Activated T-helper 2 cell treated with anti-CD3 and anti-CD28 coated beads, Interferon-gamma antibody, Interleukin-2, Interleukin-4, amounts not matched to agents 10 μg/mL and 5 μg/mL and 100 μg/mL, durations not matched to agents 14 hours and 24 hours and 36 hours (primary cell): ENCODE measurements around the gene RND2. TPM values are rescaled to one million over a fixed set of nuclear protein-coding genes. Genes with fewer than 3 reads are reported as not detected.

Experiments
- total RNA-seq: library from RNA; stranded (reverse); gene quantifications from 2 replicates; pipeline ENCODE4 v1.2.3, GENCODE V29; 2022

The RND2 gene
- total RNA-seq, 1 donor from 2014 or later: 0.05 TPM

Other genes with a start within 250 kb of the RND2 start
- gene WNK4, start 244.6 kb upstream of the RND2 start, total RNA-seq: 0.16 and 0.28 TPM in 2 replicates
- 51.2 and 51.7 TPM in 2 replicates for gene COA3, start 226.5 kb upstream of the RND2 start, total RNA-seq
- 0.09 TPM in 1 of 2 replicates, not detected in the other for gene CNTD1, start 226.4 kb upstream of the RND2 start, total RNA-seq
- gene BECN1, start 200.9 kb upstream of the RND2 start, total RNA-seq: 97.2 and 104 TPM in 2 replicates
- gene PSME3, start 191.8 kb upstream of the RND2 start, total RNA-seq: 172 TPM in 2 replicates
- 3.2 TPM in 2 replicates for gene AOC2, start 180.7 kb upstream of the RND2 start, total RNA-seq
- 1.6 and 2.4 TPM in 2 replicates for gene AOC3, start 174.0 kb upstream of the RND2 start, total RNA-seq
- not detected in 2 replicates for gene G6PC1, start 124.4 kb upstream of the RND2 start, total RNA-seq
- gene AARSD1, start 60.8 kb upstream of the RND2 start, total RNA-seq: 62.3 and 75.3 TPM in 2 replicates
- 1.9 and 2.1 TPM in 2 replicates for gene PTGES3L, start 45.2 kb upstream of the RND2 start, total RNA-seq
- 18.7 and 19.9 TPM in 2 replicates for gene RUNDC1, start 44.7 kb upstream of the RND2 start, total RNA-seq
- 1,137 and 1,172 TPM in 2 replicates for gene RPL27, start 26.8 kb upstream of the RND2 start, total RNA-seq
- 49.1 and 51.2 TPM in 2 replicates for gene IFI35, start 18.4 kb upstream of the RND2 start, total RNA-seq
- 18.6 and 21.7 TPM in 2 replicates for gene VAT1, start 2.8 kb upstream of the RND2 start, total RNA-seq
- 66.4 and 68.3 TPM in 2 replicates for gene BRCA1, start 100.1 kb downstream of the RND2 start, total RNA-seq
- gene NBR1, start 146.0 kb downstream of the RND2 start, total RNA-seq: 49.1 and 50.8 TPM in 2 replicates
- gene TMEM106A, start 186.6 kb downstream of the RND2 start, total RNA-seq: 18.5 and 22.0 TPM in 2 replicates
- gene CCDC200, start 203.4 kb downstream of the RND2 start, total RNA-seq: not detected in 2 replicates
- 5,483 and 5,636 TPM in 2 replicates for gene RNU2-1, start 208.7 kb downstream of the RND2 start, total RNA-seq